ENCODE measurements around the gene ZNF469.

The ZNF469 gene

GRCh38 chr16:88382491-88383400 lies at the start of gene ZNF469:
Gene ZNF469 (plus strand): TSS chr16:88382959. CDS start chr16:88427471, 44,512 bp downstream.
- DNase-seq (ENCODE audit: low read depth in 4 of 4, low spot score in 1 of 4) = no peak

- DNase-seq (ENCODE audit: low read depth in 4 of 4, low spot score in 1 of 4) = no peak
These were observed 48.6 kb upstream of the ZNF469 start for GRCh38 chr16:88333848-88334777.

GRCh38 chr16:88334778-88335720 lies 47.7 kb upstream of the ZNF469 start:
- no peak for DNase-seq (ENCODE audit: low read depth in 4 of 4, low spot score in 1 of 4)

- DNase-seq (ENCODE audit: low read depth in 4 of 4, low spot score in 1 of 4) = no peak
These were observed 45.7 kb upstream of the ZNF469 start for GRCh38 chr16:88337021-88337420.

- no peak for DNase-seq (ENCODE audit: low read depth in 4 of 4, low spot score in 1 of 4)
These were observed 45.2 kb upstream of the ZNF469 start for GRCh38 chr16:88337538-88337937.

GRCh38 chr16:88338111-88338510 lies 44.6 kb upstream of the ZNF469 start:
- DNase-seq (ENCODE audit: low read depth in 4 of 4, low spot score in 1 of 4) = no peak

- DNase-seq (ENCODE audit: low read depth in 4 of 4, low spot score in 1 of 4) = no peak
These were observed 43.9 kb upstream of the ZNF469 start for GRCh38 chr16:88338896-88339295.

- DNase-seq (ENCODE audit: low read depth in 4 of 4, low spot score in 1 of 4) = no peak
These were observed 42.6 kb upstream of the ZNF469 start for GRCh38 chr16:88339930-88340754.

GRCh38 chr16:88340755-88341150 lies 42.0 kb upstream of the ZNF469 start:
- no peak for DNase-seq (ENCODE audit: low read depth in 4 of 4, low spot score in 1 of 4)

GRCh38 chr16:88341551-88342290 lies 41.0 kb upstream of the ZNF469 start:
- DNase-seq (ENCODE audit: low read depth in 4 of 4, low spot score in 1 of 4) = no peak

GRCh38 chr16:88342491-88342890 lies 40.3 kb upstream of the ZNF469 start:
- no peak for DNase-seq (ENCODE audit: low read depth in 4 of 4, low spot score in 1 of 4)

- no peak for DNase-seq (ENCODE audit: low read depth in 4 of 4, low spot score in 1 of 4)
These were observed 39.4 kb upstream of the ZNF469 start for GRCh38 chr16:88343271-88343791.

GRCh38 chr16:88344411-88345030 lies 38.2 kb upstream of the ZNF469 start:
- DNase-seq (ENCODE audit: low read depth in 4 of 4, low spot score in 1 of 4) = no peak

- DNase-seq (ENCODE audit: low read depth in 4 of 4, low spot score in 1 of 4) = no peak
These were observed 37.6 kb upstream of the ZNF469 start for GRCh38 chr16:88345031-88345720.

GRCh38 chr16:88345721-88346560 lies 36.8 kb upstream of the ZNF469 start:
- no peak for DNase-seq (ENCODE audit: low read depth in 4 of 4, low spot score in 1 of 4)

- no peak for DNase-seq (ENCODE audit: low read depth in 4 of 4, low spot score in 1 of 4)
These were observed 35.9 kb upstream of the ZNF469 start for GRCh38 chr16:88346680-88347505.

Data from stimulated activated CD4-positive, alpha-beta T cell treated with anti-CD3 and anti-CD28 coated beads, Interleukin-1b, Interleukin-23, amount 100 ng/mL, for 24 hours (primary cell).